Fibroblast of lung (primary cell): ENCODE data around the gene EGLN2. TPM values are rescaled to one million over a fixed set of nuclear protein-coding genes. Genes with fewer than 3 reads are reported as not detected.
"Not testable (repeated sequence)": the region's sequence is repeated elsewhere in the genome, so short reads cannot be mapped to it uniquely, and the experiment has no call there.

ENCODE experiments used
- DNase-seq, 2 donors: peaks; one replicate each; pipeline versions ENCODE4 v3.0.0 to v3.0.0-alpha.2; 2010; ENCODE audit warnings: low read depth in 2 of 2
- H2AFZ ChIP-seq: 2 replicates; pipeline ENCODE4 v1.5.1; 2012; ENCODE audit warnings: low read length, control low read depth, inconsistent platforms
- H3K27ac ChIP-seq: 2 replicates; pipeline ENCODE4 v1.5.1; 2011; ENCODE audit warnings: low read length, control low read depth; ENCODE audit not compliant: insufficient read depth
- H3K27me3 ChIP-seq: 2 replicates; pipeline ENCODE4 v1.5.1; 2011; ENCODE audit warnings: mild to moderate bottlenecking, low read length; ENCODE audit not compliant: control insufficient read depth, insufficient read depth
- H3K36me3 ChIP-seq: 2 replicates; pipeline ENCODE4 v1.5.1; 2011; ENCODE audit warnings: low read length; ENCODE audit not compliant: control insufficient read depth, insufficient read depth
- H3K4me1 ChIP-seq: 2 replicates; pipeline ENCODE4 v1.5.1; 2011; ENCODE audit warnings: low read length; ENCODE audit not compliant: control insufficient read depth, insufficient read depth; ENCODE audit errors: extremely low read depth
- H3K4me2 ChIP-seq: 2 replicates; pipeline ENCODE4 v1.5.1; 2011; ENCODE audit warnings: low read length, control low read depth; ENCODE audit not compliant: insufficient read depth; ENCODE audit errors: extremely low read depth
- H3K4me3 ChIP-seq, 4 experiments: fragments of 200-600 bp in 1 of 4; sonication (generic) in 1 of 4; replicated peaks in 1 of 4; 2 replicates each; pipeline ENCODE4 v1.5.1; 2011 to 2016; ENCODE audit warnings: low read length in 4 of 4, low read depth in 3 of 4, mild to moderate bottlenecking in 3 of 4, control low read depth in 2 of 4, inconsistent platforms in 1 of 4, mixed read lengths in 1 of 4; ENCODE audit not compliant: insufficient read depth in 1 of 4; ENCODE audit errors: control extremely low read depth in 1 of 4
- H3K79me2 ChIP-seq: 2 replicates; pipeline ENCODE4 v1.5.1; 2012; ENCODE audit warnings: mild to moderate bottlenecking, low read length, inconsistent platforms; ENCODE audit not compliant: control insufficient read depth, insufficient read depth
- H3K9ac ChIP-seq: 2 replicates; pipeline ENCODE4 v1.5.1; 2011; ENCODE audit warnings: mild to moderate bottlenecking, low read length, control low read depth; ENCODE audit not compliant: insufficient read depth
- H3K9me3 ChIP-seq: 2 replicates; pipeline ENCODE4 v1.5.1; 2012; ENCODE audit warnings: low read depth, low read length; ENCODE audit not compliant: control insufficient read depth, insufficient read depth
- H4K20me1 ChIP-seq: 2 replicates; pipeline ENCODE4 v1.5.1; 2011; ENCODE audit warnings: low read length; ENCODE audit not compliant: control insufficient read depth, insufficient read depth; ENCODE audit errors: extremely low read depth
- polyA plus RNA-seq, 2 donors: library from polyadenylated mRNA; depleted of rRNA in 1 of 2; stranded (reverse) in 1 of 2; unstranded in 1 of 2; fragments of >200 nt; gene quantifications; 2 replicates each; pipeline ENCODE4 v1.2.1, GENCODE V29; 2011 to 2012; ENCODE audit warnings: missing spikeins in 1 of 2
- total RNA-seq: library from RNA; depleted of rRNA; stranded (reverse); fragments of >200 nt; gene quantifications from 2 replicates; pipeline ENCODE4 v1.2.1, GENCODE V29; 2014

The EGLN2 gene
- total and polyA plus RNA-seq, 2 donors (not counting 1 experiment from before 2014, with no cell fraction given), result 27.3 to 106 TPM

GRCh38 chr19:40850277-40850676, 51.3 kb downstream of the EGLN2 start, which contains the start of gene CYP2A6:
CYP2A6 (minus strand) TSS chr19:40850447; CDS start chr19:40850426, 21 bp downstream.
- H3K27me3 ChIP-seq, H3K9me3 ChIP-seq, H3K27ac ChIP-seq, H4K20me1 ChIP-seq, H3K4me3 ChIP-seq, H3K36me3 ChIP-seq, H2AFZ ChIP-seq, H3K4me1 ChIP-seq, H3K4me2 ChIP-seq, DNase-seq, H3K9ac ChIP-seq, H3K79me2 ChIP-seq: not testable (repeated sequence)

- H3K79me2 ChIP-seq, H3K9ac ChIP-seq, DNase-seq, H2AFZ ChIP-seq, H3K4me3 ChIP-seq, H3K4me1 ChIP-seq, H3K36me3 ChIP-seq, H3K27me3 ChIP-seq, H4K20me1 ChIP-seq, H3K27ac ChIP-seq, H3K4me2 ChIP-seq, H3K9me3 ChIP-seq: not testable (repeated sequence)
These were observed 53.6 kb downstream of the EGLN2 start for GRCh38 chr19:40852467-40853152.

Other genes with a start within 250 kb of the EGLN2 start
- gene SHKBP1, start 222.3 kb upstream of the EGLN2 start, total RNA-seq, result 22.3 and 43.4 TPM in 2 replicates
- 35.6 and 43.2 TPM in 2 replicates for gene SHKBP1, start 222.3 kb upstream of the EGLN2 start, polyA plus RNA-seq
- 46.4 and 60.9 TPM in 2 replicates for gene LTBP4, start 197.8 kb upstream of the EGLN2 start, total RNA-seq
- 29.6 and 31.7 TPM in 2 replicates for gene LTBP4, start 197.8 kb upstream of the EGLN2 start, polyA plus RNA-seq
- 30.6 and 33.4 TPM in 2 replicates for gene NUMBL, start 108.5 kb upstream of the EGLN2 start, total RNA-seq
- 26.2 and 28.2 TPM in 2 replicates for gene NUMBL, start 108.5 kb upstream of the EGLN2 start, polyA plus RNA-seq
- gene COQ8B, start 82.3 kb upstream of the EGLN2 start, total RNA-seq, result 28.0 and 43.4 TPM in 2 replicates
- gene COQ8B, start 82.3 kb upstream of the EGLN2 start, polyA plus RNA-seq, result 13.7 and 16.7 TPM in 2 replicates
- gene ITPKC, start 82.1 kb upstream of the EGLN2 start, total RNA-seq, result 19.5 and 23.1 TPM in 2 replicates
- gene ITPKC, start 82.1 kb upstream of the EGLN2 start, polyA plus RNA-seq, result 6.5 TPM in 2 replicates
- gene ACTMAP, start 48.7 kb upstream of the EGLN2 start, total RNA-seq, result 0.51 and 1.8 TPM in 2 replicates
- 2.2 and 2.5 TPM in 2 replicates for gene ACTMAP, start 48.7 kb upstream of the EGLN2 start, polyA plus RNA-seq
- gene SNRPA, start 48.0 kb upstream of the EGLN2 start, total RNA-seq, result 22.1 and 41.9 TPM in 2 replicates
- 74.4 and 134 TPM in 2 replicates for gene SNRPA, start 48.0 kb upstream of the EGLN2 start, polyA plus RNA-seq
- gene MIA, start 23.7 kb upstream of the EGLN2 start, total RNA-seq, result 0.26 TPM in 1 of 2 replicates, not detected in the other
- 0.99 TPM in 1 of 2 replicates, not detected in the other for gene MIA, start 23.7 kb upstream of the EGLN2 start, polyA plus RNA-seq
- gene RAB4B, start 20.9 kb upstream of the EGLN2 start, total RNA-seq, result 4.4 and 10.6 TPM in 2 replicates
- gene RAB4B, start 20.9 kb upstream of the EGLN2 start, polyA plus RNA-seq, result 11.8 and 12.8 TPM in 2 replicates
- gene CYP2A6, start 51.3 kb downstream of the EGLN2 start, total RNA-seq, result not detected in 2 replicates
- gene CYP2A6, start 51.3 kb downstream of the EGLN2 start, polyA plus RNA-seq, result not detected in 2 replicates
- gene CYP2A7, start 83.0 kb downstream of the EGLN2 start, total RNA-seq, result not detected in 2 replicates
- gene CYP2A7, start 83.0 kb downstream of the EGLN2 start, polyA plus RNA-seq, result not detected in 2 replicates
- not detected in 2 replicates for gene CYP2B6, start 192.1 kb downstream of the EGLN2 start, total RNA-seq
- gene CYP2B6, start 192.1 kb downstream of the EGLN2 start, polyA plus RNA-seq, result not detected in 2 replicates